ENCODE data around the gene TDRD7.

The TDRD7 gene

GRCh38 chr9:97506306-97506705, 94.4 kb downstream of the TDRD7 start:
- TF ChIP-seq ZNF677 (tag by site-specific recombination; IDR thresholded peaks at IDR 0.05) (no peak), ZNF16 (tag by site-specific recombination; IDR thresholded peaks at IDR 0.05; ENCODE audit: low read depth) (no peak), PRDM4 (tag by site-specific recombination; IDR thresholded peaks at IDR 0.05) (no peak), GLIS2 (tag by site-specific recombination; IDR thresholded peaks at IDR 0.05) (no peak)
- ChIA-PET POLR2A (interaction anchor here (2.5 to 3.7 kb wide), 2 partner anchors 11 to 127 kb away, joined by 7 to 11 read pairs; partner anchors contain the start of genes NCBP1 and TSTD2), CTCF (interaction anchor here (1.0 to 2.8 kb wide), 9 partner anchors 13 to 650 kb away, joined by 3 to 15 read pairs (median 4); partner anchors contain the start of gene TDRD7)
- H3K36me3 ChIP-seq (ENCODE audit: control insufficient read depth in 2 of 2, insufficient read depth in 1 of 2, low read length in 2 of 2): peaks cover 0 to 4% of the 10 kb centered on the region in 2 experiments; a peak in 1 of 3 replicates
- H3K4me1 ChIP-seq (ENCODE audit: control insufficient read depth, insufficient read depth, low read length): peaks cover 3% of the 10 kb centered on the region; the same call in 1 of the 2 replicates
- no peak overlapping the region for H3K27ac ChIP-seq (ENCODE audit: extremely low read depth, low read depth, low read length)
- no peak overlapping the region for H3K4me3 ChIP-seq (ENCODE audit: low read depth, low read length)
- H3K9me3 ChIP-seq (ENCODE audit: control insufficient read depth, insufficient read depth, low read depth, low read length): no peaks in the 10 kb centered on the region

- TF ChIP-seq ZNF571 (tag by site-specific recombination; IDR thresholded peaks at IDR 0.05): no peak
- no peak for TF ChIP-seq ZBTB11 (tag by site-specific recombination; conservative IDR thresholded peaks at IDR 0.05; ENCODE audit: low read depth)
- TF ChIP-seq ZNF140 (tag by site-specific recombination; IDR thresholded peaks at IDR 0.05): no peak
- TF ChIP-seq ZFP69B (tag by site-specific recombination; IDR thresholded peaks at IDR 0.05): no peak
- no peak for TF ChIP-seq REPIN1 (tag by site-specific recombination; IDR thresholded peaks at IDR 0.05; ENCODE audit: low read depth)
- no peak for TF ChIP-seq ZSCAN16 (tag by site-specific recombination; IDR thresholded peaks at IDR 0.05)
- Histone ChIP-seq H3K4me1 (ENCODE audit: control insufficient read depth, insufficient read depth, low read length) (peaks cover 3% of the 10 kb centered on the region; the same call in 1 of the 2 replicates), H3K4me3 (ENCODE audit: low read depth, low read length) (no peak overlapping the region), H3K36me3 (ENCODE audit: control insufficient read depth in 2 of 2, insufficient read depth in 1 of 2, low read length in 2 of 2) (peaks cover 0 to 4% of the 10 kb centered on the region in 2 experiments; a peak in 1 of 3 replicates), H3K9me3 (ENCODE audit: control insufficient read depth, insufficient read depth, low read depth, low read length) (no peaks in the 10 kb centered on the region), H3K27ac (ENCODE audit: extremely low read depth, low read depth, low read length) (no peak overlapping the region)
- POLR2A ChIA-PET: interaction anchor here (2.5 to 3.7 kb wide), 2 partner anchors 10 to 127 kb away, joined by 7 to 11 read pairs; partner anchors contain the start of genes NCBP1 and TSTD2
- CTCF ChIA-PET: interaction anchor here (1.1 to 2.8 kb wide), 7 partner anchors 12 to 109 kb away, joined by 3 to 15 read pairs (median 3); partner anchors contain the start of gene TDRD7
Measured at GRCh38 chr9:97506787-97507186, 94.9 kb downstream of the TDRD7 start.

- Histone ChIP-seq H3K4me1 (ENCODE audit: control insufficient read depth, insufficient read depth, low read length) (peaks cover 3% of the 10 kb centered on the region; the same call in 1 of the 2 replicates), H3K4me3 (ENCODE audit: low read depth, low read length) (no peak overlapping the region), H3K27ac (ENCODE audit: extremely low read depth, low read depth, low read length) (no peak overlapping the region), H3K36me3 (ENCODE audit: control insufficient read depth in 2 of 2, insufficient read depth in 1 of 2, low read length in 2 of 2) (peaks cover 0 to 7% of the 10 kb centered on the region in 2 experiments; a peak in 1 of 3 replicates), H3K9me3 (ENCODE audit: control insufficient read depth, insufficient read depth, low read depth, low read length) (no peaks in the 10 kb centered on the region)
- ChIA-PET CTCF (interaction anchor here (1.6 to 2.8 kb wide), 3 partner anchors 35 to 108 kb away, joined by 4 to 15 read pairs (median 8); no protein-coding TSS in a partner anchor), POLR2A (no interaction called here)
- TF ChIP-seq ZFP37 (tag by site-specific recombination; IDR thresholded peaks at IDR 0.05) (no peak), ZNF585B (tag by site-specific recombination; IDR thresholded peaks at IDR 0.05) (no peak), ZNF449 (tag by site-specific recombination; IDR thresholded peaks at IDR 0.05) (no peak), ZNF660 (tag by site-specific recombination; IDR thresholded peaks at IDR 0.05) (no peak), ZNF132 (tag by site-specific recombination; IDR thresholded peaks at IDR 0.05; ENCODE audit: borderline replicate concordance) (no peak), ZNF202 (tag by site-specific recombination; IDR thresholded peaks at IDR 0.05; ENCODE audit: borderline replicate concordance) (no peak), ZNF791 (tag by site-specific recombination; IDR thresholded peaks at IDR 0.05) (no peak), ZNF548 (tag by site-specific recombination; IDR thresholded peaks at IDR 0.05) (no peak), SETDB1 (IDR thresholded peaks at IDR 0.05; ENCODE audit: insufficient read length, low read length) (no peak), OVOL3 (tag by site-specific recombination; IDR thresholded peaks at IDR 0.05) (no peak), SALL2 (tag by site-specific recombination; IDR thresholded peaks at IDR 0.05; ENCODE audit: borderline replicate concordance) (no peak), ZNF692 (tag by site-specific recombination; IDR thresholded peaks at IDR 0.05) (no peak), ZNF747 (tag by site-specific recombination; IDR thresholded peaks at IDR 0.05) (no peak)
Measured at GRCh38 chr9:97507428-97507984, 95.6 kb downstream of the TDRD7 start.

Data from HEK293 (cell line).